IMR-90 (cell line): ENCODE results near the gene FAM227B. TPM values are rescaled to one million over a fixed set of nuclear protein-coding genes. Genes with fewer than 3 reads are reported as not detected.

ENCODE experiments used
- ATAC-seq: fragments of 200-7000 bp; cut with Tn5 transposase; 2 replicates; pipeline ENCODE4 v1.9.1; 2020; ENCODE audit warnings: low read depth, mild to moderate bottlenecking, moderate library complexity
- BruUV-seq: library from RNA; stranded (reverse); fragments of 400-500 nt; replicated peaks from 2 replicates; lab custom pipeline; 2021; lab: Mats Ljungman, UMichigan
- CTCF ChIA-PET: fragments of 300-600 bp; formaldehyde crosslinking; extraction: SDS; loops from one replicate; lab custom pipeline; 2021; ENCODE audit warnings: antibody characterized with exemption; lab: Yijun Ruan, JAX
- POLR2A ChIA-PET: fragments of 300-600 bp; sonication (Branson Sonifier 250); formaldehyde crosslinking; loops from one replicate; lab custom pipeline; 2022; ENCODE audit warnings: antibody characterized with exemption; ENCODE audit not compliant: unreplicated experiment; lab: Charles Lee
- DNase-seq: peaks from one replicate; pipeline ENCODE4 v3.0.0; 2013
- H2AFZ ChIP-seq: replicated peaks from 2 replicates; pipeline ENCODE3; 2013; ENCODE audit warnings: low read length, mild to moderate bottlenecking; ENCODE audit not compliant: poor library complexity
- H2AK5ac ChIP-seq: 2 replicates; pipeline ENCODE4 v1.6.1; 2013; ENCODE audit warnings: low read depth, low read length, inconsistent platforms
- H2AK9ac ChIP-seq: replicated peaks from 2 replicates; pipeline ENCODE3; 2013; ENCODE audit warnings: mild to moderate bottlenecking, low read depth, low read length, moderate library complexity; ENCODE audit not compliant: poor library complexity
- H2BK120ac ChIP-seq: 2 replicates; pipeline ENCODE4 v1.6.1; 2013; ENCODE audit warnings: low read depth, low read length, inconsistent platforms
- H2BK15ac ChIP-seq: 3 replicates; pipeline ENCODE4 v1.6.1; 2013; ENCODE audit warnings: low read depth, low read length, inconsistent platforms
- H2BK20ac ChIP-seq: 2 replicates; pipeline ENCODE4 v1.6.1; 2013; ENCODE audit warnings: low read depth, mild to moderate bottlenecking, inconsistent platforms, low read length, moderate library complexity
- H2BK5ac ChIP-seq: 2 replicates; pipeline ENCODE4 v1.6.1; 2013; ENCODE audit warnings: mild to moderate bottlenecking, low read depth, low read length, inconsistent platforms; ENCODE audit not compliant: poor library complexity, severe bottlenecking
- H3K14ac ChIP-seq: replicated peaks from 2 replicates; pipeline ENCODE4 v1.6.1; 2013; ENCODE audit warnings: low read depth, low read length, inconsistent platforms
- H3K18ac ChIP-seq: 2 replicates; pipeline ENCODE4 v1.6.1; 2013; ENCODE audit warnings: low read depth, low read length, control low read depth
- H3K23ac ChIP-seq: 2 replicates; pipeline ENCODE4 v1.6.1; 2013; ENCODE audit warnings: low read depth, low read length, inconsistent platforms
- H3K27ac ChIP-seq: 2 replicates; pipeline ENCODE4 v1.5.1; 2013; ENCODE audit warnings: mild to moderate bottlenecking, control low read depth, low read length; ENCODE audit not compliant: insufficient read depth
- H3K27me3 ChIP-seq: 2 replicates; pipeline ENCODE4 v1.6.1; 2013; ENCODE audit warnings: low read length; ENCODE audit not compliant: control insufficient read depth, insufficient read depth
- H3K36me3 ChIP-seq: 2 replicates; pipeline ENCODE4 v1.6.1; 2013; ENCODE audit warnings: low read length, mixed read lengths; ENCODE audit not compliant: control insufficient read depth, insufficient read depth
- H3K4ac ChIP-seq: 2 replicates; pipeline ENCODE4 v1.6.1; 2013; ENCODE audit warnings: low read depth, low read length, inconsistent platforms
- H3K4me1 ChIP-seq: 2 replicates; pipeline ENCODE4 v1.6.1; 2013; ENCODE audit warnings: low read length, mixed read lengths; ENCODE audit not compliant: control insufficient read depth, insufficient read depth
- H3K4me2 ChIP-seq: 2 replicates; pipeline ENCODE4 v1.6.1; 2013; ENCODE audit warnings: low read depth, mild to moderate bottlenecking, control low read depth, low read length, moderate library complexity
- H3K4me3 ChIP-seq: 2 replicates; pipeline ENCODE4 v1.5.1; 2013; ENCODE audit warnings: low read depth, mild to moderate bottlenecking, control low read depth, low read length, moderate library complexity; ENCODE audit not compliant: insufficient read depth
- H3K56ac ChIP-seq: 2 replicates; pipeline ENCODE4 v1.6.1; 2013; ENCODE audit warnings: low read length, inconsistent platforms; ENCODE audit not compliant: insufficient read depth; ENCODE audit errors: extremely low read depth
- H3K79me1 ChIP-seq, 2 experiments: 2 replicates each; pipeline ENCODE4 v1.6.1; 2013; ENCODE audit warnings: low read length in 2 of 2, inconsistent platforms in 1 of 2, low read depth in 1 of 2
- H3K9ac ChIP-seq: 2 replicates; pipeline ENCODE4 v1.6.1; 2013; ENCODE audit warnings: low read depth, low read length, control low read depth
- H3K9me1 ChIP-seq: 2 replicates; pipeline ENCODE4 v1.6.1; 2013; ENCODE audit warnings: low read length, inconsistent platforms; ENCODE audit not compliant: insufficient read depth
- H3K9me3 ChIP-seq: 2 replicates; pipeline ENCODE4 v1.6.1; 2013; ENCODE audit warnings: low read length; ENCODE audit not compliant: control insufficient read depth, insufficient read depth
- H4K20me1 ChIP-seq: 2 replicates; pipeline ENCODE4 v1.6.1; 2013; ENCODE audit warnings: low read length, inconsistent platforms; ENCODE audit not compliant: insufficient read depth
- H4K5ac ChIP-seq: 2 replicates; pipeline ENCODE4 v1.6.1; 2013; ENCODE audit warnings: mild to moderate bottlenecking, low read depth, low read length, control low read depth
- H4K8ac ChIP-seq, 2 experiments: 2 replicates each; pipeline ENCODE4 v1.6.1; 2013; ENCODE audit warnings: low read depth in 2 of 2, low read length in 2 of 2, control low read depth in 1 of 2, inconsistent platforms in 1 of 2
- H4K91ac ChIP-seq: 2 replicates; pipeline ENCODE4 v1.6.1; 2013; ENCODE audit warnings: low read depth, low read length, inconsistent platforms; ENCODE audit not compliant: insufficient read depth
- BHLHE40 ChIP-seq: fragments of 150-350 bp; IDR thresholded peaks from 2 replicates; pipeline ENCODE4 v1.6.1; 2016; ENCODE audit warnings: mild to moderate bottlenecking, low read depth, low read length
- CEBPB ChIP-seq: IDR thresholded peaks from 2 replicates; pipeline ENCODE4 v1.6.1; 2012; ENCODE audit warnings: low read depth, low read length, improper control_type of control experiment
- CHD1 ChIP-seq: IDR thresholded peaks from 2 replicates; pipeline ENCODE4 v1.6.1; 2012; ENCODE audit warnings: low read depth, low read length, improper control_type of control experiment
- FOS ChIP-seq: fragments of 150-350 bp; IDR thresholded peaks from 2 replicates; pipeline ENCODE4 v1.6.1; 2016; ENCODE audit warnings: low read depth, low read length
- MAFK ChIP-seq: IDR thresholded peaks from 2 replicates; pipeline ENCODE4 v1.6.1; 2012; ENCODE audit warnings: low read depth, low read length, improper control_type of control experiment
- MAZ ChIP-seq: IDR thresholded peaks from 2 replicates; pipeline ENCODE4 v1.6.1; 2012; ENCODE audit warnings: low read depth, mild to moderate bottlenecking, low read length, improper control_type of control experiment, moderate library complexity, borderline replicate concordance
- MXI1 ChIP-seq: IDR thresholded peaks from 2 replicates; pipeline ENCODE4 v1.6.1; 2012; ENCODE audit warnings: low read depth, mild to moderate bottlenecking, low read length, moderate library complexity, borderline replicate concordance
- RFX5 ChIP-seq: IDR thresholded peaks from 2 replicates; pipeline ENCODE4 v1.8.0; 2012; ENCODE audit warnings: low read depth, mild to moderate bottlenecking, low read length, moderate library complexity
- SMC3 ChIP-seq: fragments of 150-350 bp; IDR thresholded peaks from 2 replicates; pipeline ENCODE4 v1.6.1; 2016; ENCODE audit warnings: low read depth, mild to moderate bottlenecking, antibody characterized with exemption, low read length, moderate library complexity
- WGBS, 2 experiments: methylation state at CpG; one replicate each; pipeline versions ENCODE4 v1.1.5 to v1.1.7; 2013; ENCODE audit warnings: missing lambda C conversion rate in 2 of 2; ENCODE audit not compliant: insufficient read length in 1 of 2; ENCODE audit errors: extremely low coverage in 2 of 2; 5-methylcytosine and 5-hydroxymethylcytosine counted together
- dilution Hi-C: fragments of 300-500 bp; cut with HindIII; formaldehyde crosslinking; loops from one replicate; pipeline ENCODE4 v1.14.3; 2018; ENCODE audit warnings: low sequenced_read_pairs; ENCODE audit not compliant: unreplicated experiment
- in situ Hi-C: fragments of 300-500 bp; cut with MboI; formaldehyde crosslinking; loops from 3 replicates; pipeline ENCODE4 v1.14.3; 2019; ENCODE audit warnings: low sequenced_read_pairs, inconsistent platforms, mixed read lengths
- intact Hi-C: fragments of 100-400 bp; cut with micrococcal nuclease; formaldehyde crosslinking; loops from 2 replicates; pipeline ENCODE4 v1.10.0; 2022
- polyA plus RNA-seq, 3 experiments: library from polyadenylated mRNA; depleted of rRNA; stranded (reverse); fragments of >200 nt; gene quantifications; 2 replicates each; pipeline ENCODE4 v1.2.3, GENCODE V29; 2012; ENCODE audit warnings: low replicate concordance in 1 of 3
- total RNA-seq: library from RNA; depleted of rRNA; stranded (reverse); fragments of >200 nt; gene quantifications from 2 replicates; pipeline ENCODE4 v1.2.3, GENCODE V29; 2012
- TF ChIP-seq, protein P1 (sequence below): conservative IDR thresholded peaks from 2 replicates; pipeline ENCODE4 v1.5.1; 2012; ENCODE audit warnings: mild to moderate bottlenecking, low read depth, low read length, improper control_type of control experiment

The FAM227B gene
- total and polyA plus RNA-seq, 2 of the 4 experiments (the other 2 are of a cell fraction), result 1.8 to 3.0 TPM

DNA sequence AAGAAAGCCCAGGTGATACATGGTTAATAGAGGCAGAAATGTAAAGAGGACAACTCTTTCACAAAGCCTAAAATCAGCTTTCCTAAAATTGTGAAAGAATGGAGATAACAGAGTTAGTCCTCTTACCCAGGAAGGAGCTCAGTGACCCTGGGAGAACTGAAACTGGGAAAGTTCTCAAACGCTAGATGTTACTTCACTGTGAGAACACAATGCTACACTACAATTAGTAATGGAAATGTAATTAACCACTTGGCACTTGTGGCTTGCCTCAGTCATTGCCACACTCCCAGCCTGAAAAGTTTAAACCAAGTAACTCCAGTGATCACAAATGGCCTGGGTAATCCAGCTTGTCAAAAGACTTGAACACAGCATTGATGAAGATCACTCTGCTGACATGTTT is 300.3 kb downstream of the FAM227B start:
- Histone ChIP-seq H3K79me1 (peaks cover 3% of the 10 kb centered on the region in 2 experiments; a peak in 2 of 4 replicates), H3K4me2 (no peak overlapping the region), H4K5ac (no peak overlapping the region), H3K9me1 (0 out of 2 replicates have a peak, but pooled peaks cover 3% of the 10 kb centered on the region), H4K20me1 (no peaks in the 10 kb centered on the region), H2BK15ac (no peak overlapping the region), H3K14ac (no peak overlapping the region), H3K27ac (no peak overlapping the region), H4K8ac (no peak overlapping the region), H3K36me3 (peaks cover 13% of the 10 kb centered on the region), H3K4ac (no peak overlapping the region), H3K9ac (no peak overlapping the region), H3K27me3 (no peaks in the 10 kb centered on the region), H3K23ac (no peak overlapping the region), H2AK5ac (no peak overlapping the region), H2BK5ac (no peak overlapping the region), H3K4me1 (0 out of 2 replicates have a peak, but pooled peaks cover 1% of the 10 kb centered on the region), H2BK20ac (no peak overlapping the region), H3K56ac (no peak overlapping the region), H4K91ac (no peak overlapping the region), H2BK120ac (no peak overlapping the region), H3K9me3 (no peaks in the 10 kb centered on the region), H3K4me3 (no peak overlapping the region), H3K18ac (no peak overlapping the region), H2AK9ac (no peak overlapping the region), H2AFZ (no peak overlapping the region)
- no peak for DNase-seq
- TF ChIP-seq, protein P1, sequence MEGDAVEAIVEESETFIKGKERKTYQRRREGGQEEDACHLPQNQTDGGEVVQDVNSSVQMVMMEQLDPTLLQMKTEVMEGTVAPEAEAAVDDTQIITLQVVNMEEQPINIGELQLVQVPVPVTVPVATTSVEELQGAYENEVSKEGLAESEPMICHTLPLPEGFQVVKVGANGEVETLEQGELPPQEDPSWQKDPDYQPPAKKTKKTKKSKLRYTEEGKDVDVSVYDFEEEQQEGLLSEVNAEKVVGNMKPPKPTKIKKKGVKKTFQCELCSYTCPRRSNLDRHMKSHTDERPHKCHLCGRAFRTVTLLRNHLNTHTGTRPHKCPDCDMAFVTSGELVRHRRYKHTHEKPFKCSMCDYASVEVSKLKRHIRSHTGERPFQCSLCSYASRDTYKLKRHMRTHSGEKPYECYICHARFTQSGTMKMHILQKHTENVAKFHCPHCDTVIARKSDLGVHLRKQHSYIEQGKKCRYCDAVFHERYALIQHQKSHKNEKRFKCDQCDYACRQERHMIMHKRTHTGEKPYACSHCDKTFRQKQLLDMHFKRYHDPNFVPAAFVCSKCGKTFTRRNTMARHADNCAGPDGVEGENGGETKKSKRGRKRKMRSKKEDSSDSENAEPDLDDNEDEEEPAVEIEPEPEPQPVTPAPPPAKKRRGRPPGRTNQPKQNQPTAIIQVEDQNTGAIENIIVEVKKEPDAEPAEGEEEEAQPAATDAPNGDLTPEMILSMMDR, result no peak
- TF ChIP-seq SMC3 (no peak), BHLHE40 (no peak), MXI1 (no peak), MAFK (no peak), CHD1 (no peak), FOS (no peak), MAZ (no peak), CEBPB (no peak), RFX5 (no peak)
- POLR2A ChIA-PET, result no interaction called here
- in situ Hi-C loops, result no loop called here
- intact Hi-C loops, result no loop called here
- no peak for ATAC-seq
- WGBS, 2 experiments, result no CpG with 5 or more reads among the region's 1 CpG
- CTCF ChIA-PET, result no interaction called here
- no TSS peak for BruUV-seq
- dilution Hi-C loops, result no loop called here
